NCI-H1436 treated with DMSO at 0.1 percent for 48 hours (cell line): ENCODE data around the gene CFAP119.
A peak's percentile ranks its signal among the peaks of the same experiment; 100 is the strongest.

ENCODE experiments used
- DNase-seq: peaks from one replicate; lab custom pipeline; 2025; lab: John Stamatoyannopoulos, UW

Gene CFAP119

DNA sequence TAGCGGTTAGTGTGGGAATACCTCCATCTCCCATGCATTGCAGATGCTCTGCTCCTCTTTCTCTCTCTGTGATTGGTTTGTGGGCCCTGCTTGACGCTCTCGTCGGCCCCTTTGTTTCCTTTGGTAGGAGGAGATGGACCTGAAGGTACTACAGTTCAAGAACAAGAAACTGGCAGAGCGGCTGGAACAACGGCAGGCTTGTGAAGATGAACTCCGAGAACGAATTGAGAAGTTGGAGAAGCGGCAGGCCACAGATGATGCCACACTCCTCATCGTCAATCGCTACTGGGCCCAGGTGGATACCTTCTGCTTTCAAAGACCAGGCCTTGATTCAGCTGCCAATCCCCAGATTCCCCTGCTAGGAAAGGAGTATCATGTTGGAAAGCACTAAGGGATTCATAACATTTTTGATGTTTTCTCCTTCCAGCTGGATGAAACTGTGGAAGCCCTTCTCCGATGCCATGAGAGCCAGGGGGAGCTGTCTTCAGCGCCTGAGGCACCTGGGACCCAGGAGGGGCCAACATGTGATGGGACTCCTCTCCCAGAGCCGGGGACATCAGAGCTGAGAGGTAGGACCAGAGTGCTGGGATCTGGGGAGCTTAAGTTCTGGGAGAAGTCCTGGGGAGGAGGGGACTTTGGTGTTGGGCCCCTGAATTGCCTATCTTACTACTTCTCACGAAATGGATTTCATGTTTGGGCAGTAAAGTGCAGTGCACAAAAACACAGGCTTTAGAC is 1.3 kb upstream of the CFAP119 start:
- no peak for DNase-seq

DNA sequence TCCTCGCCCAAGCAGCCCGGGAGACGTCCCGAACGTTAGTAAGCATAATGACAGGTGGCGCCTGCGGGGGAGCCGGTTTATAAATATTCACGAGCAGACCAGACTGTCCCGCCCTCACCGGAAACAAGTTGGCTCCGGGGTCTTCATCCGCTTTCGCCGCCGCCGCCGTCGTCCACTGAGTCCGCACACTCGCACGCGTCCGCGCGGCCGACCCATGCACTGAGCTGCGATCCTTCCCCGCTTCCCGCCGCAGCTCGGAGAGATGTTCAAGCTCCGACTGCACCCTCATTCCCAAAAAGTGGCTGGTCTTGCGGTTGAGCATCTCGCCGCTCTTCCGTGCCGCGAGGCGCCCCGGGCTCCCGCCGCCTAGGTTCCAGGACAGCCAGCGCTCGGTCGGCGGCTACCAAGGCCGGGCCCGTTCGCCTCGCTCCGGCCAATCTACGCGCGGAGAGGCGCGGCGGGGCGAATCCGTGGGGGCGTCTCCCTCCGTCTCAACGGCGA is 385 bp downstream of the CFAP119 start:
- DNase-seq = no peak

DNA sequence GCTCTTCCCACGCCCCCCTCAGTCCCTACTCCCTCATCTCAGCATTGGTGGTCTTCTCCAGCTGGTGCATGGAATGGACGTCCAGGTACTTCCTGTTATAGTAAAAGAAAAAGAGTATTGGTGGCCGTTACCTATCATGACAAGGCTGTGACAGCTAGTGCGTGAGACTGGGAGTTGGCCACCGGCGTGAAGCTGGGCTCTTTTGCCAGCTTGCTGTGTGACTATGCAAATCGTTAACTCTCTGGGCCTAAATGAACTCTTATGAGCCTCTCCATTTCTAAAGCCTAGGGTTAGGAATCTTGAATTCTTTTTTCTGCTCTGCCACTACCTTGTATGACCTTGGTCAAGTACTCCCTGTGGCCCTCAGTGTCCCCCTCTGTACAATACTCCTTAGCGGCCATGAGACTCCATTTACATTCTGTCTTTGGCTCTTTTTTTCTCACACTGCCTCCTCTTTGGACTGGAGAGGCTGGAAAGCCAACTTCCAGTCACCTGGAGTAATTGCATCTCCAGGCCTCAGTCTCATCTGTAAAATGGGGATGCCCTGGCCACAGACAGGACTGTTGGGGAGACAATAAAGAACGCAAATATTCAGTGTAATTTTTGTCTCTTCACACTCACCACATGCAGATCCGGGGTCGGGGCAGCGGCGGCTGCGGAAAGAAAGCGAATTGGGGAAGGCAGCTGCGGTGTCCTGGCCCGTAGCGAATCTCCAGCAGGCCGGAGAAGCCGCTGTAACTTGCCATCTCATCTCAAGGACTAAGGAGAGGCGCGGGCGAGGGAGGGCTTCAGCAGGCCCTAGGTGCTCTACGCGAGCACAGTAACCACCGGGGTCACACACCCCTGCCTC is 1.1 kb downstream of the CFAP119 start:
- no peak for DNase-seq

DNA sequence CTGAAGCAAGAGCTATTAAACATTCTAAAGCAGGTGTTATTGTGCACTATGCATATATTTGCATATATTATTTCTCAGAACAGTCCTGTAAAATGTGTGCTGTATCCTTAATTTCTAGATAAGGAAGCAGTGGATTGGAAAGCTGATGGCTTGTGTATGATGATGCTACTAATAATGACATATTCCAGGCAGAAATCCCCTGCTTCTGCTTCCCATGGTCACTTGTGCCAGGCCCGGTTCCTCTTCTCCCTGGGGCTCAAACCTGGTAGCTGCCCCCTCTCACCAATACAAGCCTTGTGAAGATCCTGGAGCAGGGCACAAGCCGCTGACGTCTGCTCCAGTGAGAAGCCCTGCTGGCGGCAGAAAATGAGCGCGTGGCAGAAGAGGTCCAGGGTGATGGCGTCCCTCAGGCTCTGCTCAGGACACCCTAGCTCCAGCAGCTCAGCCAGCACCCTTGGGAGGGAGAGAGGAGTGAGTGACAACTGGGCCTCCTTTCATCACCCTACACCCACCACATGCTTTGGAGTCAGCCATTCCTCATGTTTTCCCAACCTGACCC is 1.8 kb downstream of the CFAP119 start:
- DNase-seq = no peak

DNA sequence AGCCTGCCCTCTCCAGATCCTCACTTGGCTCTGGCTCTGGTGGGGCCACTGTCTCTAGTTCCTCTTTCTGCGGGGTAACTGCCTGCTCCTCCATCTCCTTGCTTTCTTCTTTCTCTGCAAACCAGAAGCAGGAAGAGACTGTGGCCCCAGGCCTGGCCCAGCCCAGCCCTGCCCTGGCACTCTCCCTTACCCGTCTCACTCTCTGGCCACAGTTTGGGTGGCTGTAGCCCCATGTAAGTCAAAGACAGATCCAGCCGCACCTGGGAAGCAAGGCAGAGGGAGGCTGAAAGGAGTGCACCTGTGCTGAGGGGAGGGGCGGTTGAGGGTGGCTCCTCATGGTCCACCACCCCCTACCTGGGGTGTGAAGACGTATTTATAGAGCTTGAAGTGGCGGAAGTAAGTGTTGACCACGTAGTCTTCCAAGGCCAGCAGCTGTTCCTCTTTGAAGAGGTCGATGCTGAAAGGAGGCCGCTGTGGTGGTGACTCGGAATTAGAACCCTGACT is 2.8 kb downstream of the CFAP119 start:
- DNase-seq = no peak

DNA sequence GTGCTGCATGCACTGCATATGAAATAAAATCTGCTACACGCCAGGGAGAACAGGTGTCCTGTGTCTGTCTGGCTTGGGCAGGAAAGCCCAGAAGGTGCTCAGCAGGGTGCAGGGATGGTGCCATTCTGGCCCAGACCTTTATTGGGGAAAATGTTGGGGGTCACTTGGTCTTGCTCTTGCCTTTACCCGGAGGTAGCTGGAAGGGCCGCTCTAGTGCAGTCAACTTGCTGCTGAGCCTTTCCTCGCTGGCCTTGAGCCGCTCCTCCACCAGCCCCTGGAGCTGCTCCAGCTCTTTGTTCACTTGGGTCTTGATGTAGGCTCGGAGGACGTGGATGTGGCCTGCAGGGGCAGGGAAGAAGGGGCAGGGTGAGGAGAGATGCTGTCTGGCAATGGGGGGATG is 4.5 kb downstream of the CFAP119 start:
- DNase-seq = no peak

DNA sequence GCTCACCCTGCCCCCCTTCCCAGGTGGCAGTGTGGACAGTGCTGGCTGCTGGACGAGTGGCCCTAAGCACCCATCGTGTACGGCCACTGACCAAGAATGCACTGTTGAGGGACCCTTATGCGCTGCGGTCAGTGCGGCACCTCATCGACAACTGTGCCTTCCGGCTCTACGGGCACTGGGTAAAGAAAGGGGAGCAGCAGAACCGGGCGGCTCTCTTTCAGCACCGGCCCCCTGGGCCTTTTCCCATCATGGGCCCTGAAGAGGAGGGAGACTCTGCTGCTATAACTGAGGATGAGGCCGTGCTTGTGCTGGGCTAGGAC is 5.1 kb downstream of the CFAP119 start:
- DNase-seq = no peak

DNA sequence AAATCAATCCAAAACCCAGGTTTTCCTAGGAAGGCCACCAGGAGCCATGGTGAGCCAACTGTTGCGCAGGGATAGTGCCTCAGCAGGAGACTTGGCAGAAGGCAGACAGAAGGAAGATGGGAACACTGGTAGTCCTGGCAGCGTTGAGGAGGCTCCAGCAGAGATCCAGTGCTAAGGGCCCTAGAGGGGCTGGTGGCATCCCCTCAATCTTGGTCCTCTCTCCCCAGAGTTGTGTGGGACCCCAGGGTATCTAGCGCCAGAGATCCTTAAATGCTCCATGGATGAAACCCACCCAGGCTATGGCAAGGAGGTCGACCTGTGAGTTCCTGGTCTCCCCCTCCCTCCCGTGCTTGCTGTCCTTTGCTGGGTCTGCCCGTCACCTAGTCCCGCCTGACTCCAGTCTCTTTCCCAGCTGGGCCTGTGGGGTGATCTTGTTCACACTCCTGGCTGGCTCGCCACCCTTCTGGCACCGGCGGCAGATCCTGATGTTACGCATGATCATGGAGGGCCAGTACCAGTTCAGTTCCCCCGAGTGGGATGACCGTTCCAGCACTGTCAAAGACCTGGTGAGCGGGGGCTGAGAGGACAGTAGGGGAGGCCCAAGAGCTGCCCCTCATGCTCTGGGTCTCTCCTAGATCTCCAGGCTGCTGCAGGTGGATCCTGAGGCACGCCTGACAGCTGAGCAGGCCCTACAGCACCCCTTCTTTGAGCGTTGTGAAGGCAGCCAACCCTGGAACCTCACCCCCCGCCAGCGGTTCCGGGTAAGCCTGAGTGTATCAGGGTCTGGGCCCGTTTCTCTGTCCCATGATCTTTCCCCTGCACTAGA is 5.7 kb downstream of the CFAP119 start:
- DNase-seq = no peak

DNA sequence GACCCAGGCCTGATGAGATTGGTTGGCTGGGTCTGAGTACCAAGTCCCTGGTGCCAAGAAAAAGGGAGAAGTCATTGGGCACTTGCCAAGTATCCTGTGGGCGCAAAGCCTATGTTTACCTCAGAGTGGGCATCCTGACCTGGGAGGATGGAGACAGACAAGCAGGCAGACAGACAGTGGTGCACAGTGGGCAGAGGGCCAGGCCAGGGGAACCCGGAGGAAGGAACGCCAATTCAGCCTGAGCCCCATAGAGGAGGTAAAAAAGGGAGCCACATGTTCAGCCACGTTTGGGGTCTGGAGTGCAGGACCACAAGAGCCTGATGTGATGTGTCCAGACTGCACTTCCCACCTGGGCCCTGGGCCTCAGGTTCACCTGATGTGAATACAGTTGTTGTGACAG is 8.3 kb downstream of the CFAP119 start:
- no peak for DNase-seq

DNA sequence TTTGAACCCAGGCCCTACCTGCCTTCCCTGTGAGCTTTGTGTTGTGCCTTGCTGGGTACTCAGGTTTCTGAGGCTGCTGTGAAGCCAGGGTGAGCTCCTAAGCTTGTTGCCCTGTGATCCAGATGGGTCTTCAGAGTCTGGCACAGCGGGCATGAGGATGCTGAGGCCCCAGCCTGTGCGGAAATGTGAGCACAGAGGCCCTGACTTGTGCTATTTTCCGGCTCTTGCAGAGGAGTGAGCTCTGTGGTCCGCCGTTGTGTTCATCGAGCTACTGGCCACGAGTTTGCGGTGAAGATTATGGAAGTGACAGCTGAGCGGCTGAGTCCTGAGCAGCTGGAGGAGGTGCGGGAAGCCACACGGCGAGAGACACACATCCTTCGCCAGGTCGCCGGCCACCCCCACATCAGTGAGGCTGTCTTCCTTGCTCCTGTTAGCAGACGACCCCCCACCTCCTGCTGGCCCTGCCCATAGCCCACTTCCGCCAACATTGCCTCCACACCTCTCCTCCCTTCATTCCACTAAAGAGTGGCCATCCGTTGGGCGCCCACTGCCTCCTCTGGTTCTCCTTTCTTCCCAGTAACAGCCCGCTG is 10.9 kb downstream of the CFAP119 start:
- DNase-seq = no peak

DNA sequence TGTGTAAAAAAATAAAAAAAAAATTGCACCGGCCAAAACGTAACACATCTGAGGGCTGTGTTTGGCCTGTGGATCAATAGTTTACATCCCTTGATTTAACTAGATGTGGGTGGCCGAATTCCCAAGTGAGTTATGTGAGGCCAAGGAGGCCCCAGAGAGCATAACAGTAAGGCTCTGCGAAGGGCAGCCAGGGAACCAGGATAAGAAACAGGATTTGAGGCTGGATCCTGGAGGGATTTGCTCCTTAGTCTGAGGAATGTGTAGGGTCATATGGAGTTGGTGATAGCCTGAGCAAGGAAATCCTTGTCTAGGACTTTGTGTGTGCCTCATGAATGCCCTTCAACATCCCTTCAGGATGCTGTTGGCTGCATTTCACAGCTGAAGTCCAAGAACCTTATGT is 11.7 kb downstream of the CFAP119 start:
- no peak for DNase-seq

DNA sequence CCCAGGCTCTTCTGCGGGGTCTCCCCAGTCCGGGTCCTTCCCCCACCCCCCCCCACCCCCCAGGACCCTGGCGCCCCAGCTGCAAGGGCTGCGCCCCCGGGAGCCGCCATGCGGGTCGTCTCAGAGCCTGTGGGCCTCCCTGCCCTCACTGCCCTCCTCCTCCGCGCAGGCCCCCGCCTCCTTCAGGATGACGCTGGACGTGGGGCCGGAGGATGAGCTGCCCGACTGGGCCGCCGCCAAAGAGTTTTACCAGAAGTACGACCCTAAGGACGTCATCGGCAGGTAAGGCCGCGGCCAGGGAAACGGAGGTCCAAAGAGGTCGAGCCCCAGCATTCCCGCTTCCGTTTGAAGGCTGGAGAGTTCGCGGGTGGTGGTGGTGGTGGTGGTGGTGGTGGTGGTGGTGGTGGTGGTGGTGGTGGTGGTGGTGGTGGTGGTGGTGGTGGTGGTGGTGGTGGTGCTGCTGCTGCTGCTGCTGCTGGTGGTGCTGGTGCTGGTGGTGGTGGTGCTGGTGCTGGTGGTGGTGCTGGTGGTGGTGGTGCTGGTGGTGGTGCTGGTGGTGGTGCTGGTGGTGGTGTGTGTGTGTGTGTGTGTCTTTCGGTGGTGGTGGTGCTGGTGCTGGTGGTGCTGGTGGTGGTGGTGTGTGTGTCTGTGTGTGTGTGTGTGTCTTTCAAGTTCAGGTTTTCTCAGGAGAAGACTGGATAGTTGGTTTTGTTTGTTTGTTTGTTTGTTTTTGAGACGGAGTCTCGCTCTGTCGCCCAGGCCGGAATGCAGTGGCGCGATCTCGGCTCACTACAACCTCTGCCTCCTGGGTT is 13.0 kb downstream of the CFAP119 start:
- no peak for DNase-seq

DNA sequence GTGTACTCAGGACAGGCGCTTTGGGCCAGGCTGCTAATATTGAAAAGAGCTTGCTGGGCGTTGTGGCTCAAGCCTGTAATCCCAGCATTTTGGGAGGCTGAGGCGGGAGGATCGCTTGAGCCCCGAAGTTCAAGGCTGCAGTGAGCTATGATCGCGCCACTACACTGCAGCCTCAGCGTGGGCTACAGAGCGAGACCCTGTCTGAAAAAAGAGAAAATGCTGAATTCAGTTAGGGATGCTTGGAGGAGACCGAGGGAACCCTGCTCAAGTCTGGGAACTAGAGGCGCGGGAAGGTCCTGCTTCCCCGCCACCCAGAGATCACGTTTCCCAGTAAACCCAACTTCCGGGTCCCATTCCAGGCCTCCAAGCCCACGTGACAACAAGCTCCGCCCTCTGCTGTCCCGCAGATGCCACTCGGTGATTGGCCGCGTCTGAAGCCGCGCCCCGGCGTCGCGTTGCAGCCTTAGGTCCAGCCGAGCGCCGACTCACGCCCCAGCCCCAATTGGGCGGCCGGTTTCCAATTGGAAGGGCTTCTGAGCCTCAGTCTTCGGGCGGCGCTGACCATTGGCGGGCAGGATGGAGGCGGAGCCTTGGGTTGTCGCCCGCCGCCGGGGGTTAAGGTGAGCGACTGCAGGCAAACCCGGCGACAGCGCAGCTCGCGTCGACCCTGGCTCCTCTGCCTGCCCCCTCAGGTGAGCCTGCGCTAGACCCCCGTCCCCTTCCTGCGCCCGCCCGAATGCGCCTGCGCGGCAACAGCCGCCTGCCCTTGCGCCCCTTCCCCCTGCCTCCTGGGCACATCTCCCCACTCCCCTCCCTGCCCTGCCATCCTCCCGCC is 13.8 kb downstream of the CFAP119 start, which contains the start of gene PHKG2:
Gene PHKG2 (plus strand): TSS at position 627 of the 835 bp plus-strand sequence. CDS start 396 bp downstream, outside the sequence.
- DNase-seq = peak; percentile 97

DNA sequence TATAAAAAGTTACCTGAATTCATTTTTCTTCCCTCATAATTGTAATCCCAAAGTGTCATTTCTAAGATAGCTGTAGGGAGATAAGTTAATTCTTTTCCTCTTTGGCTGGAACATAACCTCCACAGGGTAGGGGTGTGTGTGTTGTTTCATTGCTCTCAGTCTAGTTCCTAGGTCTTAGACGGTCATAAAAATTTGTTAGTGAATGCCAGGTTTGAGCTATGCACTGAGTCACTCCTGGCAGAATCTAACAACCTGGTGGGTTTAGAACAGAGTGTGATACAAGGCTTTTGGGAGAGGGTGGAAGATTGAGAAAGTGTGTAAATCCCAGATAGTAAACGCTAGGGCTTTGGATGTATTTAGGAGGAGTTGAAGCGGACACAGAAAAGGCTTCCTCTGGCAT is 14.5 kb downstream of the CFAP119 start:
- DNase-seq = no peak

DNA sequence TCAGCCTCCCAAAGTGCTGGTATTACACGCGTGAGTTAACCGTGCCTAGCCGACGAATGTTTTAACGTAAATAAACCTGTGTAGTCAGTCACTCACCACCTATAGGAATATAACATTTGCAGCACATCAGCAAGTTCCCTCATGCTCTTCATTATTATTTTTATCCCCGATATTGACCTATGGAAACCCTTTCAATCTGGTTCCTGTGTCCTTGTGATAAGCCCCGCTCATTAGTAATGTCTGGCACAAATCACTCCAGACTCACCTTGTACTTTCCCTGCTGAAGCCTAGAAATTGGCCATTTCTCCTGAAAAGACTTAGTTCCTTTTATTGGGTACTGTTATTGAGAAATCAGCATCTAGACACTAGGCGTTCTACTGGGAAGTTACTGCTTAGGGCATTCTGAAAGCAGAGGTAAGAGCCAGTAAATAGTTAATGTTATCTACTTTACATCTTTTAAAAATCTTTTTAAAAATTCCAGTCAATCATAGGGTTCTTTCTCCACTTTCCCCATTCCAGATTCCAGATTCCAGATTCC is 15.2 kb downstream of the CFAP119 start:
- DNase-seq = no peak

DNA sequence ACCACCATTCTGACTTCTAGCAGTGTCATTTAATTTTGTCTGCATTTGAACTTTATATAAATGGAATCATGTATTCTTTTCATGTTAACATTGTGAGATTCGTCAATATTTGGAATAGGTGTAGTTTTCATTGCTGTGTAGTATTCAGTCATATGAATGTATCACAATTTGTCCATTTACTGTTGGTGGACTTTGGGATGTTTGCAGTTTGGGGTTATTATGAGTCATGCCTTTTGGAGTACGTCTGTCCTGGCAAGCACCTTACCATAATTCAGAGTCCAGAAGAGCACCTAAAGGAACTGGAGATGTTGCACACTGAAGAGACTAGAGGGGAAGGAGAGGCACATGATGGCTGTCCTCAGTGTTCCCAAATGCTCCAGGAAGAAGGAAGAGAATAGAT is 16.8 kb downstream of the CFAP119 start:
- no peak for DNase-seq

DNA sequence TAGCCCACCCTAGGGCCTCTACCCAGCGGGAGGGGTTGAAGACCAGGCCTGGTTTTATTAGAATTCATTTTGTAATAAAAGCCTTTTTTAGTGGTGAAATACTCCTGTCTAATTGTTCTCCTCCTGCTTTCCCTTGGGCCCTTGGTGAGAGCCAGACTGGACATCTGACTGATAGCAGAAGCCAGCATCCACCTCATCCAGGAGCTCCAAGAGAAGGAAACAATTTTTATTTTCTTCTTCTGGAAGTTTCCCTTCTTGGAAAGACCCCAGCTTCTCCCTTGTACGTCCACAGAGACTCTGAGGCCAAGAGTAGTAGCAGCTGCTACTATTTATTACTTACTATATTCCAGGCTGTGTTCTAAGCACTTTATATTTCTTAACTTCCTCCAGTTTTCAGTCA is 17.7 kb downstream of the CFAP119 start:
- no peak for DNase-seq

DNA sequence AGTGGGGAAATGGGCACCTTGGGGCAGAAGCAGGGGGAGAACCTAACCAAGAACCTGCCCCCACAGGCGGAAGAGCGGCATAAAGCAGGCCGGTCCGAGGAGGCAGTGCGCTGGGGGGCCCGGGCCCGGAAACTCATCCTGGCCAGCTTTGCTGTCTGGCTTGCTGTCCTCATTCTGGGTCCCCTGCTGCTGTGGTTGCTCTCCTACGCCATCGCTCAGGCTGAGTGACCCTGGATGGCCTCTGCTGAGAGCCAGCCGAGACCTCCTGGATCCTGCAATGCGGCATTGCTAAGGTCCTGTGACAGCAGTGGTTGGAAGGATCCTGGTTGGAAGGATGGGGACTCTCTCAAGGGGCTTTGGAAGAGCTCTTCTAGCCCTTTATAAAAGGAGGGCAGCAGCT is 18.1 kb downstream of the CFAP119 start:
- DNase-seq = no peak

DNA sequence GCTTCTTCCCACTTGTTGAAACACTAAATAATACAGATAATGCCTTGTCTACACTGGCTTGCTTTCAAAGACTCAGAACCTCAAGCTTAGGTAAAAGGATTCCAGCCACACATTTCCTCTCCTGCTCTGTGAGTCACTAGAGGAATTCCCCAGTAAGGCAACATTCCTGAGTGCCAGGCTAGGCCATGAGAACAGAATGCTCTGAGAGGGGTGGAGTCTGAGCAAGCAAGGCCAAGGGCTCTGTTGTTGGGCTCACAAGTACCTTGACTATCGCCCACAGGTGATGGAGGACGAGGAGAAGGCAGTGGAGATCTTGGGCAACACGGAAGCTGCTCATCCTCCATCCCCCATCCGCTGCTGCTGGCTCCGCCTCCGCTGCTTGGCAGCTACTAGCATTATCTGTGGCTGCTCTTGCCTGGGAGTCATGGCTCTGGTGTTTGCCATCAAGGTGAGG is 20.4 kb downstream of the CFAP119 start:
- DNase-seq = no peak
